Mesendoderm (in vitro differentiated cells): ENCODE results near the gene ASTL.

Experiments used
- DNase-seq: peaks from one replicate; pipeline ENCODE4 v3.0.0; 2013
- H2AK5ac ChIP-seq: 2 replicates; pipeline ENCODE4 v1.6.1; 2013; ENCODE audit warnings: low read length, inconsistent platforms
- H2BK120ac ChIP-seq: 2 replicates; pipeline ENCODE4 v1.6.1; 2013; ENCODE audit warnings: low read depth, mild to moderate bottlenecking, low read length, moderate library complexity, mixed read lengths
- H2BK15ac ChIP-seq: replicated peaks from 2 replicates; pipeline ENCODE4 v1.6.1; 2013; ENCODE audit warnings: low read depth, mild to moderate bottlenecking, moderate library complexity
- H2BK5ac ChIP-seq: 2 replicates; pipeline ENCODE4 v1.6.1; 2013; ENCODE audit warnings: low read length, inconsistent platforms
- H3K18ac ChIP-seq: 2 replicates; pipeline ENCODE4 v1.6.1; 2013; ENCODE audit warnings: mild to moderate bottlenecking, low read length, mixed read lengths
- H3K23ac ChIP-seq: one replicate; pipeline ENCODE4 v1.6.1; 2013; ENCODE audit warnings: low read length
- H3K27ac ChIP-seq: 2 replicates; pipeline ENCODE4 v1.5.1; 2013; ENCODE audit warnings: low read depth, mild to moderate bottlenecking, inconsistent platforms, low read length, moderate library complexity
- H3K27me3 ChIP-seq: 2 replicates; pipeline ENCODE4 v1.6.1; 2013; ENCODE audit warnings: low read length, control low read depth, mild to moderate bottlenecking, inconsistent platforms; ENCODE audit not compliant: insufficient read depth, poor library complexity
- H3K36me3 ChIP-seq: 2 replicates; pipeline ENCODE4 v1.6.1; 2013; ENCODE audit warnings: low read length, inconsistent platforms; ENCODE audit not compliant: control insufficient read depth, insufficient read depth
- H3K4ac ChIP-seq: one replicate; pipeline ENCODE4 v1.6.1; 2013; ENCODE audit warnings: low read depth, mild to moderate bottlenecking, low read length, moderate library complexity
- H3K4me1 ChIP-seq: 2 replicates; pipeline ENCODE4 v1.6.1; 2013; ENCODE audit warnings: low read depth, low read length, inconsistent platforms; ENCODE audit not compliant: control insufficient read depth
- H3K4me2 ChIP-seq: 2 replicates; pipeline ENCODE4 v1.6.1; 2013; ENCODE audit warnings: low read length
- H3K4me3 ChIP-seq: 2 replicates; pipeline ENCODE4 v1.5.1; 2013; ENCODE audit warnings: mild to moderate bottlenecking, low read length
- H3K56ac ChIP-seq: one replicate; pipeline ENCODE4 v1.6.1; 2013; ENCODE audit warnings: low read length
- H3K79me1 ChIP-seq: 2 replicates; pipeline ENCODE4 v1.6.1; 2013; ENCODE audit warnings: low read length, inconsistent platforms
- H3K79me2 ChIP-seq: 2 replicates; pipeline ENCODE4 v1.6.1; 2013; ENCODE audit warnings: mild to moderate bottlenecking, low read length; ENCODE audit not compliant: control insufficient read depth, insufficient read depth
- H3K9ac ChIP-seq: 2 replicates; pipeline ENCODE4 v1.6.1; 2013; ENCODE audit warnings: low read length, inconsistent platforms
- H4K5ac ChIP-seq: one replicate; pipeline ENCODE4 v1.6.1; 2013; ENCODE audit warnings: low read length
- H4K8ac ChIP-seq: one replicate; pipeline ENCODE4 v1.6.1; 2013; ENCODE audit warnings: low read depth, mild to moderate bottlenecking, control low read depth, low read length, moderate library complexity
- WGBS: extraction: QIAGEN DNeasy Blood & Tissue Kit; methylation state at CpG from one replicate; pipeline ENCODE4 v1.1.7; 2013; ENCODE audit warnings: low lambda C conversion rate, missing lambda C conversion rate; ENCODE audit not compliant: insufficient coverage; ENCODE audit errors: extremely low coverage; 5-methylcytosine and 5-hydroxymethylcytosine counted together

Gene ASTL

GRCh38 chr2:96150007-96150640 is 11.8 kb upstream of the ASTL start:
- WGBS, result no CpG with 5 or more reads among the region's 6 CpGs
- peaks cover 5% of the 10 kb centered on the region for H3K4me1 ChIP-seq

DNA sequence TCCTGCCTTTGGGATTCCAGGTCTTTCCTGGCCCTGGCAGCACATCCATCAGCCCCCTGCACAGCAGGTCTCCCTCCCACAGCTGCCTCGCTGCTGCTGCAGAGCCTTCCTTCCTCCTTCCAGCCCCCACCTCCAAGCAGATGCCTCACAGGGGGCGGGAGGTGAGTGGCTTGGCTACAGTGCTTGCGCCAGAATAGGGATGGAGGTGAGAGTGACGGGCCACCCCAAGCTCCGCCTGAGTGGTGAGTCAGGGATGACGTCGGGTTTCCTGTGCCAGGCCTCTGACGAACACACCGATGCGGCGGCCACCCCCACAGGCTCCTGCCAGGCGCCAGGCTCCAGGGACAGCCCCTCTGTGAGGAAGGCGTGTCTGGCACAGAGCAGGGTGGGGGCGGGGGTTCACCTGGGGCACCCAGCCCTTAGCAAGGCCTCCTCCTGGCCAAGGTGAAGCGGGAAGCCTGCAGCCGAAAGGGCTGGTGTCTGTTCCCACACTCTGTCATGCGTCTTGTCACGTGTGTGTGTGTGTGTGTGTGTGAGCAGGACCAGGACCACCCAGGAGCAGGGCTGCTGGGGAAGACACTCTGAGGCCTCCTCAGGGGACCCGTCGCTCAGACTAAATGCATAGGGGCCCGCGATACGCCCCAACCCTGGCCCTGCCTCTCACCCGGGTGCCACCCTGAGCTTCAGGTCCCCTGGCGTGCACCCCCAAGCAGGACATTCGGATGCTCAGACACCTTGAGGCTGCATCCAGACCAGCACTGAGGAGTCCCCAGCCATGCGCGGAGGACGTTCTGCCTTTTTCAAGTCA is 10.3 kb upstream of the ASTL start:
- Histone ChIP-seq H4K8ac (no peak overlapping the region), H3K79me1 (no peaks in the 10 kb centered on the region), H3K23ac (no peak overlapping the region), H3K4me3 (no peak overlapping the region), H2BK120ac (no peak overlapping the region), H3K79me2 (no peaks in the 10 kb centered on the region), H3K9ac (peak overlapping the region; percentile 25), H3K4ac (no peak overlapping the region), H3K56ac (peak overlapping the region; percentile 78), H3K18ac (no peak overlapping the region), H2BK5ac (no peak overlapping the region), H3K4me1 (peaks cover 5% of the 10 kb centered on the region), H3K4me2 (peak overlapping the region; percentile 17), H4K5ac (no peak overlapping the region), H3K27me3 (no peaks in the 10 kb centered on the region), H3K36me3 (no peaks in the 10 kb centered on the region), H2AK5ac (no peak overlapping the region), H3K27ac (no peak overlapping the region), H2BK15ac (no peak overlapping the region)
- no CpG with 5 or more reads among the region's 29 CpGs for WGBS
- DNase-seq, result peak; percentile 98

More at GRCh38 chr2:96150007-96150640, 11.8 kb upstream of the ASTL start:
- H2BK5ac ChIP-seq, result no peak overlapping the region
- H2BK120ac ChIP-seq, result no peak overlapping the region
- H3K79me1 ChIP-seq, result no peaks in the 10 kb centered on the region
- no peak overlapping the region for H2BK15ac ChIP-seq
- no peak overlapping the region for H3K27ac ChIP-seq
- H4K5ac ChIP-seq, result no peak overlapping the region
- H3K36me3 ChIP-seq, result no peaks in the 10 kb centered on the region
- no peak overlapping the region for H3K4me3 ChIP-seq
- no peak overlapping the region for H4K8ac ChIP-seq
- H3K23ac ChIP-seq, result no peak overlapping the region
- DNase-seq, result no peak
- no peak overlapping the region for H3K4me2 ChIP-seq
- H3K79me2 ChIP-seq, result no peaks in the 10 kb centered on the region
- no peak overlapping the region for H3K18ac ChIP-seq
- no peak overlapping the region for H3K56ac ChIP-seq
- no peak overlapping the region for H3K4ac ChIP-seq
- no peaks in the 10 kb centered on the region for H3K27me3 ChIP-seq
- H3K9ac ChIP-seq, result no peak overlapping the region
- H2AK5ac ChIP-seq, result no peak overlapping the region

GRCh38 chr2:96147593-96148201 is 9.4 kb upstream of the ASTL start:
- Histone ChIP-seq H2BK120ac (no peak overlapping the region), H2BK15ac (no peak overlapping the region), H3K9ac (no peak overlapping the region), H3K56ac (peak overlapping the region; percentile 45), H2AK5ac (no peak overlapping the region), H4K5ac (no peak overlapping the region), H3K4me3 (no peak overlapping the region), H3K36me3 (no peaks in the 10 kb centered on the region), H3K23ac (no peak overlapping the region), H3K27ac (no peak overlapping the region), H3K27me3 (no peaks in the 10 kb centered on the region), H3K18ac (no peak overlapping the region), H3K4ac (no peak overlapping the region), H4K8ac (no peak overlapping the region), H3K4me1 (peaks cover 5% of the 10 kb centered on the region), H3K79me1 (no peaks in the 10 kb centered on the region), H3K79me2 (no peaks in the 10 kb centered on the region), H2BK5ac (no peak overlapping the region), H3K4me2 (no peak overlapping the region)
- DNase-seq, result peak; percentile 35
- no CpG with 5 or more reads among the region's 9 CpGs for WGBS

DNA sequence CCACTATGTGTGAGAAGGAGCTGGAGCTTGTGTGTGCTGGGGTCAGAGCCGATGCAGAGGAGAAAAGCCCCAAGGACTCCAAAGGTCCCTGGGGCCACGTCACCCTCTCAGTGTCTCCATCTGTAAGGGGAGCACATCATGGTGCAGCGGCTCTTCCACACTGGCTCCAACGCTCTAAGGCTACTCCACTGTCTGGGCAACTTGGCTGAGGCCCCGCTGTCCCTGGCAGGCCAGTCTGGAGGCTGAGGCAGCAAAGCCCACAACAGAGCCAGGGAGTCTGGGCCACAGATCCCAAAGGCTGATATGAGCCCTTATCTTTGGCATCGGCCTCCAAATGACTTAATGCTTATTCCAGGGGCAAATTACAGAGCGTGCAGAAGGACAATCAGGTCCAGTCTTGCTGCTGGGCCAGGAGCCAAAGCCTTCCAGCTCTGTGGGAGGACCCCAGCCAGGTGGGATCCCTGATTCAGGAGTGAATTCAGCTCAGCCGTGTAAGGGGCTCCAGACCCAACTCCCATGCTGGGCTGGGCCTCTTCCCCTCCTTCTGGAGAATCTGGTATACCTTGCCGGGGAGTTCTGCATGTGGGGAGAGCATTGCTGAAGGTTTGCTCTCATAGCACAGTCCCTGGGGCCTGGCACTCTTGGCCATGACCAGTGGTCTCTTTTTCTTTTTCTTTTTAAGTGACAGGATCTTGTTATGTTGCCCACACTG is 8.7 kb upstream of the ASTL start:
- WGBS, result no CpG with 5 or more reads among the region's 9 CpGs
- H3K27me3 ChIP-seq, result no peaks in the 10 kb centered on the region

GRCh38 chr2:96146153-96146880 is 8.0 kb upstream of the ASTL start:
- H4K5ac ChIP-seq, result no peak overlapping the region
- H2AK5ac ChIP-seq, result no peak overlapping the region
- no peaks in the 10 kb centered on the region for H3K27me3 ChIP-seq
- H3K4me1 ChIP-seq, result peaks cover 5% of the 10 kb centered on the region
- no peak overlapping the region for H4K8ac ChIP-seq
- H3K4me2 ChIP-seq, result no peak overlapping the region
- no peak overlapping the region for H2BK15ac ChIP-seq
- H3K56ac ChIP-seq, result peak overlapping the region; percentile 56
- no peak overlapping the region for H3K27ac ChIP-seq
- no peak overlapping the region for H3K4me3 ChIP-seq
- H2BK120ac ChIP-seq, result no peak overlapping the region
- H3K36me3 ChIP-seq, result no peaks in the 10 kb centered on the region
- peak overlapping the region; percentile 53 for H3K23ac ChIP-seq
- H3K4ac ChIP-seq, result no peak overlapping the region
- no peaks in the 10 kb centered on the region for H3K79me1 ChIP-seq
- no peak overlapping the region for H2BK5ac ChIP-seq
- no peaks in the 10 kb centered on the region for H3K79me2 ChIP-seq
- no peak overlapping the region for H3K18ac ChIP-seq
- no peak overlapping the region for H3K9ac ChIP-seq
- no CpG with 5 or more reads among the region's 20 CpGs for WGBS
- peak; percentile 31 for DNase-seq

More for the DNA sequence above, 8.7 kb upstream of the ASTL start:
- Histone ChIP-seq H2BK5ac (no peak overlapping the region), H3K79me1 (no peaks in the 10 kb centered on the region), H3K23ac (peak overlapping the region; percentile 53), H3K27ac (no peak overlapping the region), H3K4me3 (no peak overlapping the region), H3K9ac (no peak overlapping the region), H3K79me2 (no peaks in the 10 kb centered on the region), H3K4me1 (peaks cover 5% of the 10 kb centered on the region), H4K5ac (no peak overlapping the region), H3K36me3 (no peaks in the 10 kb centered on the region), H2BK120ac (no peak overlapping the region), H4K8ac (no peak overlapping the region), H2BK15ac (no peak overlapping the region), H3K18ac (no peak overlapping the region), H3K4ac (no peak overlapping the region), H3K4me2 (no peak overlapping the region), H2AK5ac (no peak overlapping the region), H3K56ac (peak overlapping the region; percentile 56)
- peak; percentile 46 for DNase-seq
